Measurements from ENCODE around the gene TBPL1. TPM values are rescaled to one million over a fixed set of nuclear protein-coding genes. Genes with fewer than 3 reads are reported as not detected.
A peak's percentile ranks its signal among the peaks of the same experiment; 100 is the strongest.

Gene TBPL1
- polyA plus RNA-seq, 1 donor (not counting 4 experiments of a cell fraction or from before 2014, with no cell fraction given), result 39.1 TPM

- Histone ChIP-seq H3K27me3 (ENCODE audit: control insufficient read depth, extremely low read depth, insufficient read depth, low read length) (no peaks in the 10 kb centered on the region), H3K9me3 (ENCODE audit: control insufficient read depth, low read depth, low read length) (no peaks in the 10 kb centered on the region), H3K79me2 (ENCODE audit: control insufficient read depth, insufficient read depth, low read length) (no peaks in the 10 kb centered on the region), H3K4me3 (ENCODE audit: control insufficient read depth in 2 of 3, extremely low read depth in 1 of 3, insufficient read depth in 2 of 3, low read depth in 1 of 3, low read length in 3 of 3) (no peak overlapping the region), H3K36me3 (ENCODE audit: control insufficient read depth in 2 of 2, extremely low read depth in 1 of 2, insufficient read depth in 2 of 2, low read length in 2 of 2) (no peaks in the 10 kb centered on the region), H3K4me2 (ENCODE audit: control insufficient read depth, extremely low read depth, insufficient read depth, low read depth, low read length) (peak overlapping the region; percentile 62), H3K4me1 (ENCODE audit: control insufficient read depth, extremely low read depth, insufficient read depth, low read length) (peaks cover 10% of the 10 kb centered on the region), H3K9me1 (ENCODE audit: control insufficient read depth, extremely low read depth, insufficient read depth, low read length) (no peaks in the 10 kb centered on the region), H3K9ac (ENCODE audit: control insufficient read depth, extremely low read depth, insufficient read depth, low read length) (no peak overlapping the region), H4K20me1 (ENCODE audit: control insufficient read depth, extremely low read depth, insufficient read depth, low read length) (no peaks in the 10 kb centered on the region), H3K27ac (ENCODE audit: control insufficient read depth, insufficient read depth, low read length) (no peak overlapping the region), H2AFZ (ENCODE audit: control insufficient read depth, low read length) (no peak overlapping the region)
- dilution Hi-C loops (cut with MboI; ENCODE audit: extremely low pct_ligation_motif_present, low sequenced_read_pairs), result no loop called here
- TF ChIP-seq CTCF (optimal IDR thresholded peaks at IDR 0.05 in 1 of 3, IDR thresholded peaks at IDR 0.05 in 1 of 3, conservative IDR thresholded peaks at IDR 0.05 in 1 of 3; ENCODE audit: extremely low read depth in 1 of 3, insufficient read depth in 2 of 3, low read length in 3 of 3) (no peak), EZH2 (IDR thresholded peaks at IDR 0.05; ENCODE audit: low read length) (no peak)
- FAIRE-seq, result peak; percentile 51
- no peak for DNase-seq (ENCODE audit: low read depth, low spot score)
These were observed 47.4 kb downstream of the TBPL1 start for GRCh38 chr6:134000443-134000842.

GRCh38 chr6:134002821-134003220, 49.8 kb downstream of the TBPL1 start:
- Histone ChIP-seq H4K20me1 (ENCODE audit: control insufficient read depth, extremely low read depth, insufficient read depth, low read length) (no peaks in the 10 kb centered on the region), H2AFZ (ENCODE audit: control insufficient read depth, low read length) (no peak overlapping the region), H3K4me3 (ENCODE audit: control insufficient read depth in 2 of 3, extremely low read depth in 1 of 3, insufficient read depth in 2 of 3, low read depth in 1 of 3, low read length in 3 of 3) (no peak overlapping the region), H3K79me2 (ENCODE audit: control insufficient read depth, insufficient read depth, low read length) (no peaks in the 10 kb centered on the region), H3K9me3 (ENCODE audit: control insufficient read depth, low read depth, low read length) (no peaks in the 10 kb centered on the region), H3K9me1 (ENCODE audit: control insufficient read depth, extremely low read depth, insufficient read depth, low read length) (no peaks in the 10 kb centered on the region), H3K4me1 (ENCODE audit: control insufficient read depth, extremely low read depth, insufficient read depth, low read length) (peaks cover 10% of the 10 kb centered on the region), H3K27ac (ENCODE audit: control insufficient read depth, insufficient read depth, low read length) (no peak overlapping the region), H3K27me3 (ENCODE audit: control insufficient read depth, extremely low read depth, insufficient read depth, low read length) (no peaks in the 10 kb centered on the region), H3K36me3 (ENCODE audit: control insufficient read depth in 2 of 2, extremely low read depth in 1 of 2, insufficient read depth in 2 of 2, low read length in 2 of 2) (no peaks in the 10 kb centered on the region), H3K9ac (ENCODE audit: control insufficient read depth, extremely low read depth, insufficient read depth, low read length) (no peak overlapping the region), H3K4me2 (ENCODE audit: control insufficient read depth, extremely low read depth, insufficient read depth, low read depth, low read length) (no peak overlapping the region)
- no peak for DNase-seq (ENCODE audit: low read depth, low spot score)
- TF ChIP-seq CTCF (optimal IDR thresholded peaks at IDR 0.05 in 1 of 3, IDR thresholded peaks at IDR 0.05 in 1 of 3, conservative IDR thresholded peaks at IDR 0.05 in 1 of 3; ENCODE audit: extremely low read depth in 1 of 3, insufficient read depth in 2 of 3, low read length in 3 of 3) (no peak), EZH2 (IDR thresholded peaks at IDR 0.05; ENCODE audit: low read length) (no peak)
- dilution Hi-C loops (cut with MboI; ENCODE audit: extremely low pct_ligation_motif_present, low sequenced_read_pairs), result no loop called here
- FAIRE-seq, result no peak
